Caco-2 (cell line): ENCODE measurements around the gene CIAO1. TPM values are rescaled to one million over a fixed set of nuclear protein-coding genes. Genes with fewer than 3 reads are reported as not detected.

ENCODE experiments used
- BruUV-seq: library from RNA; stranded (reverse); fragments of 400-500 nt; replicated peaks from 2 replicates; lab custom pipeline; 2021; lab: Mats Ljungman, UMichigan
- CTCF ChIA-PET: fragments of 300-600 bp; sonication (Branson Sonifier 250); formaldehyde crosslinking; loops from one replicate; lab custom pipeline; 2022; ENCODE audit warnings: antibody characterized with exemption; lab: Charles Lee
- POLR2A ChIA-PET: fragments of 300-600 bp; sonication (Branson Sonifier 250); formaldehyde crosslinking; loops from one replicate; lab custom pipeline; 2022; ENCODE audit warnings: antibody characterized with exemption; lab: Charles Lee
- DNase-seq, 2 experiments: peaks; one replicate each; pipeline versions ENCODE4 v3.0.0 to v3.0.0-alpha.2; 2020 to 2022
- H3K27me3 ChIP-seq: replicated peaks from 2 replicates; pipeline ENCODE4 v1.6.0; 2011; ENCODE audit warnings: low read length; ENCODE audit not compliant: control insufficient read depth, insufficient read depth
- H3K36me3 ChIP-seq: 2 replicates; pipeline ENCODE4 v1.5.1; 2011; ENCODE audit warnings: low read length; ENCODE audit not compliant: control insufficient read depth, insufficient read depth
- H3K4me1 ChIP-seq: fragments of 250-450 bp; sonication (Bioruptor Pico); 2 replicates; pipeline ENCODE4 v1.5.1; 2020; ENCODE audit warnings: mild to moderate bottlenecking
- H3K4me3 ChIP-seq: 2 replicates; pipeline ENCODE4 v1.5.1; 2011; ENCODE audit warnings: low read depth, mild to moderate bottlenecking, control low read depth, low read length
- H3K9me3 ChIP-seq: fragments of 250-450 bp; sonication (Bioruptor Pico); 2 replicates; pipeline ENCODE4 v1.5.1; 2020; ENCODE audit warnings: mild to moderate bottlenecking, moderate library complexity
- H3K27ac Mint-ChIP-seq: one replicate; pipeline ENCODE4 v1.8.0; 2022; ENCODE audit warnings: mixed read lengths; ENCODE audit not compliant: unreplicated experiment
- H3K27me3 Mint-ChIP-seq: one replicate; pipeline ENCODE4 v1.8.0; 2022; ENCODE audit warnings: mixed read lengths; ENCODE audit not compliant: insufficient read depth, unreplicated experiment
- H3K36me3 Mint-ChIP-seq: one replicate; pipeline ENCODE4 v1.8.0; 2022; ENCODE audit warnings: mild to moderate bottlenecking, mixed read lengths; ENCODE audit not compliant: insufficient read depth, unreplicated experiment
- H3K4me1 Mint-ChIP-seq: one replicate; pipeline ENCODE4 v1.8.0; 2022; ENCODE audit warnings: low read depth, mixed read lengths; ENCODE audit not compliant: unreplicated experiment
- H3K4me3 Mint-ChIP-seq: one replicate; pipeline ENCODE4 v1.8.0; 2022; ENCODE audit warnings: mild to moderate bottlenecking, moderate library complexity, mixed read lengths; ENCODE audit not compliant: unreplicated experiment
- H3K9me3 Mint-ChIP-seq: one replicate; pipeline ENCODE4 v1.8.0; 2022; ENCODE audit warnings: mixed read lengths; ENCODE audit not compliant: unreplicated experiment
- CTCF ChIP-seq, 2 experiments: fragments of 200-600 bp in 1 of 2; IDR thresholded peaks; 1 replicate in 1 of 2; 2 replicates in 1 of 2; pipeline versions ENCODE4 v1.5.1 to v1.8.0; 2011 to 2022; ENCODE audit warnings: antibody characterized with exemption in 1 of 2, control low read depth in 1 of 2, inconsistent platforms in 1 of 2, low read depth in 1 of 2, low read length in 1 of 2, mild to moderate bottlenecking in 1 of 2, moderate library complexity in 1 of 2; ENCODE audit not compliant: insufficient read depth in 1 of 2, severe bottlenecking in 1 of 2, unreplicated experiment in 1 of 2
- intact Hi-C: fragments of 100-400 bp; cut with micrococcal nuclease; formaldehyde crosslinking; loops from one replicate; pipeline ENCODE4 v1.10.0; 2022; ENCODE audit not compliant: unreplicated experiment
- total RNA-seq: library from RNA; stranded (reverse); gene quantifications from 2 replicates; pipeline ENCODE4 v1.2.3, GENCODE V29; 2022

Gene CIAO1
- total RNA-seq, 1 experiment from 2014 or later = 97.9 TPM

GRCh38 chr2:96248624-96249023, 17.4 kb upstream of the CIAO1 start:
- no peak for DNase-seq
- Histone ChIP-seq H3K27me3 (no peaks in the 10 kb centered on the region), H3K9me3 (no peaks in the 10 kb centered on the region), H3K36me3 (peaks cover 2% of the 10 kb centered on the region; the same call in 1 of the 2 replicates), H3K4me3 (no peak overlapping the region), H3K4me1 (no peaks in the 10 kb centered on the region; the same call in 1 of the 2 replicates)
- no peaks in the 10 kb centered on the region for H3K27me3 Mint-ChIP-seq
- ChIA-PET POLR2A (no interaction called here), CTCF (no interaction called here)
- no peak overlapping the region for H3K4me3 Mint-ChIP-seq
- H3K4me1 Mint-ChIP-seq = no peaks in the 10 kb centered on the region
- intact Hi-C loops = no loop called here
- no TSS peak for BruUV-seq
- H3K9me3 Mint-ChIP-seq = no peaks in the 10 kb centered on the region
- no peak overlapping the region for H3K27ac Mint-ChIP-seq
- TF ChIP-seq CTCF (IDR thresholded peaks at IDR 0.05; ENCODE audit: insufficient read depth in 1 of 2, low read depth in 1 of 2, low read length in 1 of 2, severe bottlenecking in 1 of 2, unreplicated experiment in 1 of 2) = no peak
- peaks cover 39% of the 10 kb centered on the region for H3K36me3 Mint-ChIP-seq

- Histone ChIP-seq H3K36me3 (peaks cover 2% of the 10 kb centered on the region; the same call in 1 of the 2 replicates), H3K27me3 (no peaks in the 10 kb centered on the region), H3K4me3 (no peak overlapping the region), H3K4me1 (no peaks in the 10 kb centered on the region; the same call in 1 of the 2 replicates), H3K9me3 (no peaks in the 10 kb centered on the region)
- intact Hi-C loops = no loop called here
- H3K4me3 Mint-ChIP-seq = no peak overlapping the region
- TF ChIP-seq CTCF (IDR thresholded peaks at IDR 0.05; ENCODE audit: insufficient read depth in 1 of 2, low read depth in 1 of 2, low read length in 1 of 2, severe bottlenecking in 1 of 2, unreplicated experiment in 1 of 2) = no peak
- ChIA-PET POLR2A (no interaction called here), CTCF (no interaction called here)
- no peak for DNase-seq
- BruUV-seq = no TSS peak
- H3K4me1 Mint-ChIP-seq = no peaks in the 10 kb centered on the region
- peak overlapping the region; percentile 23 for H3K27ac Mint-ChIP-seq
- no peaks in the 10 kb centered on the region for H3K27me3 Mint-ChIP-seq
- H3K9me3 Mint-ChIP-seq = no peaks in the 10 kb centered on the region
- peaks cover 49% of the 10 kb centered on the region for H3K36me3 Mint-ChIP-seq
Measured at GRCh38 chr2:96249654-96250053, 16.4 kb upstream of the CIAO1 start.

- Histone ChIP-seq H3K9me3 (no peaks in the 10 kb centered on the region), H3K27me3 (no peaks in the 10 kb centered on the region), H3K36me3 (peaks cover 2% of the 10 kb centered on the region), H3K4me1 (no peaks in the 10 kb centered on the region; the same call in 1 of the 2 replicates), H3K4me3 (no peak overlapping the region)
- POLR2A ChIA-PET = no interaction called here
- intact Hi-C loops = no loop called here
- CTCF ChIA-PET = no interaction called here
- Mint-ChIP-seq H3K4me1 (no peaks in the 10 kb centered on the region), H3K36me3 (peaks cover 51% of the 10 kb centered on the region), H3K27me3 (no peaks in the 10 kb centered on the region), H3K4me3 (no peak overlapping the region), H3K27ac (peak overlapping the region; percentile 23), H3K9me3 (no peaks in the 10 kb centered on the region)
- no peak for DNase-seq
- TF ChIP-seq CTCF (IDR thresholded peaks at IDR 0.05; ENCODE audit: insufficient read depth in 1 of 2, low read depth in 1 of 2, low read length in 1 of 2, severe bottlenecking in 1 of 2, unreplicated experiment in 1 of 2) = no peak
- BruUV-seq = no TSS peak
Measured at GRCh38 chr2:96250188-96250587, 15.8 kb upstream of the CIAO1 start.
